BE2C (cell line): ENCODE measurements around the gene DPEP2NB. TPM values are rescaled to one million over a fixed set of nuclear protein-coding genes. Genes with fewer than 3 reads are reported as not detected.

Experiments used
- DNase-seq: peaks from one replicate; pipeline ENCODE4 v3.0.0-alpha.2; 2020
- H3K27me3 ChIP-seq: fragments of 250-450 bp; sonication (Bioruptor Pico); 2 replicates; pipeline ENCODE4 v1.5.1; 2020; ENCODE audit warnings: mild to moderate bottlenecking
- H3K36me3 ChIP-seq: fragments of 250-450 bp; sonication (Bioruptor Pico); 2 replicates; pipeline ENCODE4 v1.5.1; 2020; ENCODE audit warnings: mild to moderate bottlenecking
- H3K4me1 ChIP-seq: fragments of 250-450 bp; sonication (Bioruptor Pico); 2 replicates; pipeline ENCODE4 v1.5.1; 2020
- H3K4me3 ChIP-seq: 2 replicates; pipeline ENCODE4 v1.5.1; 2011; ENCODE audit warnings: low read depth, low read length
- H3K9me3 ChIP-seq: fragments of 250-450 bp; sonication (Bioruptor Pico); 2 replicates; pipeline ENCODE4 v1.5.1; 2020
- CTCF ChIP-seq: IDR thresholded peaks from 2 replicates; pipeline ENCODE4 v1.5.1; 2012; ENCODE audit warnings: mild to moderate bottlenecking, low read depth, low read length
- polyA plus RNA-seq: library from polyadenylated mRNA; unstranded; fragments of >200 nt; gene quantifications from one replicate; pipeline ENCODE4 v1.2.1, GENCODE V29; 2012; ENCODE audit warnings: low read depth, missing spikeins; ENCODE audit not compliant: insufficient read length, insufficient read depth

Gene DPEP2NB
- polyA plus RNA-seq: 0.49 TPM

DNA sequence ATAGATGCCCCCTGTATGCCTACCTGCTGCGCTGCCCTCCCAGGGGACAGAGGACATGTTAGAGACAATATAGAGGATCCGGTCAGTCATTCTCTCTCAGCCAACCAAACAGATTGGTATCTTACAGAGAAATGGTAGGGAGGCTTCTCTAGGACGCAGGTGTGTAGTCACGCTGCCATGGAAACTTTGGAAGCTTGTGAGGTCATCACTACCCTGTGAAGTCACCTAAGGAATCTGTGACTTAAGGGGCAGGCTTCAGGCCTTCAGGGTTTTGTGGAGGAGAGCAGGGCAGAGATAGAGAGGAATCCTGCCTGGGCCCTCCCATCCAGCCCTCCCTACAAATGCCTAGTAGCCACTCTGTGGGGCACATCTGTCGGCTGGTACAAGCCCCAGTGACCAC, at the start of gene DPEP2NB:
Gene DPEP2NB, minus strand, starts transcription at position 231 of the 400 bp plus-strand sequence. Its CDS starts 141 bp downstream, at position 90.
- Histone ChIP-seq H3K9me3 (no peaks in the 10 kb centered on the region), H3K36me3 (no peaks in the 10 kb centered on the region), H3K4me3 (no peak within 1 kb of the TSS), H3K4me1 (no peaks in the 10 kb centered on the region), H3K27me3 (no peaks in the 10 kb centered on the region)
- DNase-seq: no peak
- TF ChIP-seq CTCF: no peak

- H3K4me3 ChIP-seq: no peak overlapping the region
- H3K4me1 ChIP-seq: no peaks in the 10 kb centered on the region
- H3K9me3 ChIP-seq: no peaks in the 10 kb centered on the region
- DNase-seq: peak; percentile 81
- H3K27me3 ChIP-seq: no peaks in the 10 kb centered on the region
- H3K36me3 ChIP-seq: peaks cover 29% of the 10 kb centered on the region
- TF ChIP-seq CTCF: peak; percentile 95
These were observed 49.2 kb upstream of the DPEP2NB start for GRCh38 chr16:68064791-68065365.

GRCh38 chr16:68062910-68063393, 47.2 kb upstream of the DPEP2NB start:
- no peaks in the 10 kb centered on the region for H3K27me3 ChIP-seq
- peaks cover 26% of the 10 kb centered on the region for H3K36me3 ChIP-seq
- no peaks in the 10 kb centered on the region for H3K4me1 ChIP-seq
- TF ChIP-seq CTCF: no peak
- DNase-seq: no peak
- no peak overlapping the region for H3K4me3 ChIP-seq
- no peaks in the 10 kb centered on the region for H3K9me3 ChIP-seq

GRCh38 chr16:68061396-68061795, 45.7 kb upstream of the DPEP2NB start:
- peaks cover 25% of the 10 kb centered on the region for H3K36me3 ChIP-seq
- H3K27me3 ChIP-seq: no peaks in the 10 kb centered on the region

DNA sequence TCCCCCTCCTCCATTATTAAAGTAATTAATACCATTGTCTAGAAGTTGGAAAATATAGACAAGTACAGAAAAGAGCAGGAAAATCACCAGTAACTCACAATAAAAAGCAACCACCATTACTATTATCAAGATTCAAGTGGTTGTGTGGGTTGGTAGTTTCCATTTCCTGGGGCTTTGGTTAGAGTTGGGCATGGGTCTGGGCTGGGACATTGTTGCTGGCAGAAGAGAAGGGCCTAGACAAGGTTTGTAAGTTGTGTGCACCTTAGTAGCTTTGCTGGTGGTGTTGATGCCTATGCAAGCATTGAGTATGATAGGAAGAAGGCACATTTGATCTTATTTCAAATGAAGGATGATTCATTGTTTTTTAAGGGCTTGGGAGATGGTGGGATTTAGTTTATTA, 44.1 kb upstream of the DPEP2NB start:
- Histone ChIP-seq H3K4me3 (no peak overlapping the region), H3K27me3 (no peaks in the 10 kb centered on the region), H3K9me3 (no peaks in the 10 kb centered on the region), H3K36me3 (peaks cover 33% of the 10 kb centered on the region), H3K4me1 (no peaks in the 10 kb centered on the region)
- DNase-seq: no peak
- no peak for TF ChIP-seq CTCF

More at GRCh38 chr16:68061396-68061795, 45.7 kb upstream of the DPEP2NB start:
- no peak for DNase-seq
- no peak overlapping the region for H3K4me3 ChIP-seq
- no peaks in the 10 kb centered on the region for H3K4me1 ChIP-seq
- H3K9me3 ChIP-seq: no peaks in the 10 kb centered on the region
- no peak for TF ChIP-seq CTCF

DNA sequence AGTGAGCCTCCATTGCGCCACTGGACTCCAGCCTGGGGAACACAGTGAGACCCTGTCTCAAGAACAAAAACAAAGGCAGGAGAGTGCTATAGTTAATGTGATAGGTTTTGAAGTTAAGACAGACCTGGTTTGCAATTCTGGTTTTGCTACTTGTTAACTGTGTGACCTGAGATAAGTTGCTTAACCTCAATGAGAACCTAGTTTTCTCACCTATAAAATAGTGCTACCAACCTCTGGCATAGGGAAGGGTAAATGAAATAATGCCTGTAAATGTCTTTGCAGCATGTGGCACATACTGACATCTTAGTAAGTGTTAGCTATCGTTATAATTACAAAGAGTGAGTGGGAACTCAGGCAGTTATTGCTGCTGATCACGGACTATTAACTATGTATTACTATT, 39.7 kb upstream of the DPEP2NB start:
- no peak for DNase-seq
- H3K36me3 ChIP-seq: peaks cover 33% of the 10 kb centered on the region
- H3K27me3 ChIP-seq: no peaks in the 10 kb centered on the region
- no peaks in the 10 kb centered on the region for H3K9me3 ChIP-seq
- no peak for TF ChIP-seq CTCF
- no peak overlapping the region for H3K4me3 ChIP-seq
- no peaks in the 10 kb centered on the region for H3K4me1 ChIP-seq
